Activated CD4-positive, alpha-beta memory T cell treated with anti-CD3 and anti-CD28 coated beads for 36 hours (primary cell): ENCODE data around the gene KCNG1. TPM values are rescaled to one million over a fixed set of nuclear protein-coding genes. Genes with fewer than 3 reads are reported as not detected.
A peak's percentile ranks its signal among the peaks of the same experiment; 100 is the strongest.

Source experiments
- CTCF ChIA-PET: fragments of 350-600 bp; sonication (Branson Sonifier 250); formaldehyde crosslinking; loops from one replicate; lab custom pipeline; 2021; ENCODE audit warnings: antibody characterized with exemption, inconsistent platforms; lab: Charles Lee
- POLR2A ChIA-PET: fragments of 350-600 bp; sonication (Branson Sonifier 250); formaldehyde crosslinking; loops from one replicate; lab custom pipeline; 2021; ENCODE audit warnings: antibody characterized with exemption; lab: Charles Lee
- DNase-seq: peaks from one replicate; pipeline ENCODE4 v3.0.0-alpha.2; 2020
- H3K27ac Mint-ChIP-seq: one replicate; pipeline ENCODE4 v1.8.0; 2021; ENCODE audit warnings: mixed read lengths
- H3K27me3 Mint-ChIP-seq: one replicate; pipeline ENCODE4 v1.8.0; 2021; ENCODE audit warnings: mixed read lengths
- H3K36me3 Mint-ChIP-seq: one replicate; pipeline ENCODE4 v1.8.0; 2021; ENCODE audit warnings: mixed read lengths
- H3K4me1 Mint-ChIP-seq: one replicate; pipeline ENCODE4 v1.8.0; 2021; ENCODE audit warnings: low read depth, mixed read lengths
- H3K4me3 Mint-ChIP-seq: one replicate; pipeline ENCODE4 v1.8.0; 2021; ENCODE audit warnings: mild to moderate bottlenecking, mixed read lengths
- H3K9me3 Mint-ChIP-seq: one replicate; pipeline ENCODE4 v1.8.0; 2021; ENCODE audit warnings: mixed read lengths
- intact Hi-C: fragments of 100-400 bp; cut with micrococcal nuclease; formaldehyde crosslinking; loops from one replicate; pipeline ENCODE4 v1.15.1; 2023
- total RNA-seq, 2 experiments: library from RNA; stranded (reverse); gene quantifications; one replicate each; pipeline ENCODE4 v1.2.3, GENCODE V29; 2021

The KCNG1 gene
- total RNA-seq, 2 experiments from 2014 or later: 1.6 to 2.1 TPM

GRCh38 chr20:50977066-50978021, 45.6 kb downstream of the KCNG1 start:
- no peak for DNase-seq
- Mint-ChIP-seq H3K4me1 (peaks cover 18% of the 10 kb centered on the region), H3K9me3 (no peaks in the 10 kb centered on the region), H3K4me3 (no peak overlapping the region), H3K36me3 (no peaks in the 10 kb centered on the region), H3K27ac (no peak overlapping the region), H3K27me3 (peaks cover 27% of the 10 kb centered on the region)
- intact Hi-C loops: no loop called here
- CTCF ChIA-PET: interaction anchor here (1.0 kb wide), 1 partner anchor 15 kb away, joined by 3 read pairs; no protein-coding TSS in a partner anchor
- POLR2A ChIA-PET: no interaction called here

DNA sequence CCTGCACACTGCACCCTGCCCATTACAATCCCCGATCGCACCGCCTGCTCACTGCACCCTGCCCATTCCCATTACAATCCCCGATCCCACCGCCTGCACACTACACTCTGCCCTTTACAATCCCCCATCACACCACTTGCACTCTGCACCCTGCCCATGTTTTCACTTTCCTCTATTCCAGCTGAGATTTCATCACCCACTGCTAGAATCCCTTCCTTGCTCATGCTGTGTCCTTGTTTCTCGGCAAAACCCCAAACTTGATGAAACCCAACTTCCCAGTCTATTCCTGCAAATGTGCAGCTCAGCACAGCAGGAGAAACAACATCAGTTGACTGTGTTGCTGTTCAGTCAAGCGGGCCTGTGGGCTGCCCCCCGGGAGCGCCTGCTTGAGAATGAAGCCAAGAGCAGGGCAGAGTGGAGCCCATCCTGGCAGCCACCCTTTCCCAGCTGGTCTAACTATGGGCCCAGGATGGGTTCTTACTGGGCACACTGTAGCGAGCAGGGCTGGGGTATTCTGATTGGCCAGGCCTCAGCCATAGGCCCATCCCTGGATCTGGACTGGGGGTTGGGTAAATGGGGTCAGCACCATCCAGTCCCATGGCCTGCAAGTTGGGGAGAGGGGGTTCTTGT, 47.1 kb downstream of the KCNG1 start:
- intact Hi-C loops: no loop called here
- H3K4me3 Mint-ChIP-seq: no peak overlapping the region
- CTCF ChIA-PET: no interaction called here
- H3K9me3 Mint-ChIP-seq: no peaks in the 10 kb centered on the region
- H3K27ac Mint-ChIP-seq: no peak overlapping the region
- H3K36me3 Mint-ChIP-seq: no peaks in the 10 kb centered on the region
- peaks cover 21% of the 10 kb centered on the region for H3K27me3 Mint-ChIP-seq
- no peak for DNase-seq
- H3K4me1 Mint-ChIP-seq: peaks cover 12% of the 10 kb centered on the region
- POLR2A ChIA-PET: no interaction called here

DNA sequence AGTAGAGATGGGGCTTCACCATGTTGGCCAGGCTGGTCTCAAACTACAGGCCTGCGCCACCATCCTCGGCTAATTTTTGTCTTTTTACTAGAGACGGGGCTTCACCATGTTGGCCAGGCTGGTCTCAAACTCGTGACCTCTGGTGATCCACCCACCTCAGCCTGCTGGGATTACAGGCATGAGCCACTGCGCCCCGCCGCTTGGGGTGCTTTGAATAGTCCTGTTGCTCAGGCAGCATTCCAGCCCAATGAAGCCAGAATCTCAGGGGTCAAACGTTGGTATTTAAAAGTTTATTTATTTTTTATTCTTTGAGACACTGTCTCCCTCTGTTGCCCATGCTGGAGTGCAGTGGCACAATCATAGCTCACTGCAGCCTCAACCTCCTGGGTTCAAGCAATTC, 53.0 kb downstream of the KCNG1 start:
- intact Hi-C loops: no loop called here
- POLR2A ChIA-PET: no interaction called here
- Mint-ChIP-seq H3K27me3 (no peaks in the 10 kb centered on the region), H3K36me3 (no peaks in the 10 kb centered on the region), H3K4me1 (no peaks in the 10 kb centered on the region), H3K27ac (no peak overlapping the region), H3K9me3 (no peaks in the 10 kb centered on the region), H3K4me3 (no peak overlapping the region)
- no peak for DNase-seq
- CTCF ChIA-PET: interaction anchor here (1.0 to 1.8 kb wide), 2 partner anchors 11 to 221 kb away, joined by 3 to 7 read pairs; no protein-coding TSS in a partner anchor

GRCh38 chr20:50969435-50969834, 53.5 kb downstream of the KCNG1 start:
- Mint-ChIP-seq H3K4me1 (no peaks in the 10 kb centered on the region), H3K27ac (no peak overlapping the region), H3K9me3 (no peaks in the 10 kb centered on the region), H3K4me3 (no peak overlapping the region), H3K36me3 (no peaks in the 10 kb centered on the region), H3K27me3 (no peaks in the 10 kb centered on the region)
- ChIA-PET CTCF (interaction anchor here (1.0 to 1.8 kb wide), 2 partner anchors 12 to 220 kb away, joined by 3 to 7 read pairs; no protein-coding TSS in a partner anchor), POLR2A (no interaction called here)
- intact Hi-C loops: no loop called here
- no peak for DNase-seq

GRCh38 chr20:50968289-50968688, 54.6 kb downstream of the KCNG1 start:
- no peak for DNase-seq
- Mint-ChIP-seq H3K36me3 (no peaks in the 10 kb centered on the region), H3K4me3 (no peak overlapping the region), H3K27me3 (no peaks in the 10 kb centered on the region), H3K27ac (no peak overlapping the region), H3K4me1 (no peaks in the 10 kb centered on the region), H3K9me3 (no peaks in the 10 kb centered on the region)
- ChIA-PET CTCF (interaction anchor here (1.8 kb wide), 1 partner anchor 13 kb away, joined by 7 read pairs; no protein-coding TSS in a partner anchor), POLR2A (interaction anchor here (1.8 kb wide), 1 partner anchor 10 kb away, joined by 5 read pairs; the partner anchor contains the start of genes DPM1 and MOCS3)
- intact Hi-C loops: no loop called here

DNA sequence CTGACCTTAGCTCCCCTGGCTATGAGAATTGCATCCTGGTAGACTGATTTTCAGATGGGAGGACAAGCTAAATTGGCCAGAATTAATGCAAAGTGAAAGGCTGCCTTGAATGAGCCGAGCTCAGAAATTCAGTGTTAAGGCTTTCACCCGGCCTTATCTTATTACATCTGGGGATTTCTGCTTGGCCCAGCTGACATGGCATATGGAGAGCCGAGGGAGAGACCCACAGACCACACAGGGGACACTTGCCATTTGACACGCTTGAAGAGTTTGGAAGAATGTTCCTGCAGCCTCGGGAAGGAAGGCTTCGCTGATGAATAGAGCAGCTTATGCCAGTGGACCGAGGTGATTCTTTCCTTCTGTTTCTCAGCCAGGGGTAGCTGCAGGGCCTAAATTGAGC, 55.3 kb downstream of the KCNG1 start:
- ChIA-PET CTCF (no interaction called here), POLR2A (interaction anchor here (1.8 kb wide), 1 partner anchor 9 kb away, joined by 5 read pairs; the partner anchor contains the start of genes DPM1 and MOCS3)
- Mint-ChIP-seq H3K36me3 (no peaks in the 10 kb centered on the region), H3K9me3 (no peaks in the 10 kb centered on the region), H3K27me3 (no peaks in the 10 kb centered on the region), H3K4me3 (no peak overlapping the region), H3K4me1 (no peaks in the 10 kb centered on the region), H3K27ac (no peak overlapping the region)
- intact Hi-C loops: no loop called here
- no peak for DNase-seq

DNA sequence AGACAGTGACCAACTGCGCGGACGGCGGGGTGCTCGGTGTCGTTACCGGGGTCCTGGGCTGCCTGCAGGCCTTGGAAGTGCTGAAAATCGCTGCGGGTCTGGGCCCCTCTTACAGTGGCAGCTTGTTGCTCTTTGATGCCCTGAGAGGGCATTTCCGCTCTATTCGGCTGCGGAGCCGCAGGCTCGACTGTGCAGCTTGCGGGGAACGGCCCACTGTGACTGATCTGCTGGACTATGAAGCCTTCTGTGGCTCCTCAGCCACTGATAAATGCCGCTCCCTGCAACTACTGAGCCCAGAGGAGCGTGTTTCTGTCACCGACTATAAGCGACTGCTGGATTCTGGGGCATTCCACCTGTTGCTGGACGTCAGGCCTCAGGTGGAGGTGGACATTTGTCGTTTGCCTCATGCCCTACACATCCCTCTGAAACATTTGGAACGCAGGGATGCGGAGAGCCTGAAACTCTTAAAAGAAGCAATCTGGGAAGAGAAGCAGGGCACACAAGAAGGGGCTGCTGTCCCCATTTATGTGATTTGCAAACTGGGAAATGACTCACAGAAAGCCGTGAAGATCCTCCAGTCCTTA, 63.3 kb downstream of the KCNG1 start:
- intact Hi-C loops: no loop called here
- Mint-ChIP-seq H3K36me3 (peaks cover 15% of the 10 kb centered on the region), H3K27ac (peak overlapping the region; percentile 98), H3K4me3 (peak overlapping the region; percentile 91), H3K27me3 (no peaks in the 10 kb centered on the region), H3K9me3 (no peaks in the 10 kb centered on the region), H3K4me1 (peaks cover 48% of the 10 kb centered on the region)
- ChIA-PET CTCF (interaction anchor here (3.0 to 4.9 kb wide), 2 partner anchors 29 to 165 kb away, joined by 39 read pairs; partner anchors contain the start of genes ADNP and BCAS4), POLR2A (interaction anchor here (0.6 kb wide), 1 partner anchor 105 kb away, joined by 3 read pairs; no protein-coding TSS in a partner anchor)
- no peak for DNase-seq

DNA sequence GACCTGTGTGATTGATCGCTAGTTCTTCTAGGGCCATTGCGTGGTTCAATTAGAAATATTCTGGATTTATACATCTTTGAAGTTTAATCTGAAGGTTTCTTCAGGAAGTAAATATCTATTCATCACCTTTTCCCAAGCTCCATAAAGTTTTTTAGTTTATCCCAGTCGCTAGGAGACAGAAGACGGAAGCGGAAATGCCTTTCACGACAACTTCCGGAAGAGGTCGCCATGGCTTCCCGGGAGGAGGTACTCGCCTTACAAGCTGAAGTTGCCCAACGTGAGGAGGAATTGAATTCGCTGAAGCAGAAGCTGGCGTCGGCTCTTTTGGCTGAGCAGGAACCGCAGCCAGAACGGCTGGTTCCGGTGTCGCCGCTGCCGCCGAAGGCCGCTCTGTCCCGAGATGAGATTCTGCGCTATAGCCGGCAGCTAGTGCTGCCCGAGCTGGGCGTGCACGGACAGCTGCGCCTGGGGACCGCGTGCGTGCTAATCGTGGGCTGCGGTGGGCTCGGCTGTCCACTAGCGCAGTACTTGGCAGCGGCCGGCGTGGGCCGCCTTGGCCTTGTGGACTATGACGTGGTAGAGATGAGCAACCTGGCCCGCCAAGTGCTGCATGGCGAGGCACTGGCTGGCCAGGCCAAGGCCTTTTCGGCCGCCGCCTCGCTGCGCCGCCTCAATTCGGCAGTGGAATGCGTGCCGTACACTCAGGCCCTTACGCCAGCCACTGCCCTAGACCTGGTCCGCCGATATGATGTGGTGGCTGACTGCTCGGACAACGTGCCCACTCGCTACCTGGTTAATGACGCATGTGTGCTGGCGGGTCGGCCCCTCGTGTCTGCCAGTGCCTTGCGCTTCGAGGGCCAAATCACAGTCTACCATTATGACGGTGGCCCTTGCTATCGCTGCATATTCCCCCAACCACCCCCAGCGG, 64.0 kb downstream of the KCNG1 start, which contains the start of gene MOCS3:
MOCS3 (plus strand) TSS at position 204 of the 928 bp plus-strand sequence; CDS start at position 229, 25 bp downstream.
- ChIA-PET POLR2A (interaction anchor here (0.7 to 2.8 kb wide), 14 partner anchors 9 to 583 kb away, joined by 3 to 62 read pairs (median 4); partner anchors contain the start of genes ADNP, BCAS4 and NFATC2), CTCF (interaction anchor here (0.8 to 4.9 kb wide), 10 partner anchors 11 to 228 kb away, joined by 3 to 39 read pairs (median 4); partner anchors contain the start of genes ADNP, BCAS4 and PARD6B)
- H3K36me3 Mint-ChIP-seq: peaks cover 15% of the 10 kb centered on the region
- DNase-seq: peak; percentile 87
- intact Hi-C loops: loop anchor here (1.0 kb wide), 2 partner anchors 28 to 141 kb away; partner anchors contain the start of gene ADNP
- peak within 1 kb of the TSS; percentile 91 for H3K4me3 Mint-ChIP-seq
- peaks cover 50% of the 10 kb centered on the region for H3K4me1 Mint-ChIP-seq
- no peaks in the 10 kb centered on the region for H3K27me3 Mint-ChIP-seq
- no peaks in the 10 kb centered on the region for H3K9me3 Mint-ChIP-seq
- peak within 1 kb of the TSS; percentile 98 for H3K27ac Mint-ChIP-seq

- H3K4me3 Mint-ChIP-seq: peak within 1 kb of the TSS; percentile 91
- peaks cover 57% of the 10 kb centered on the region for H3K4me1 Mint-ChIP-seq
Observed at GRCh38 chr20:50957798-50958614, 64.9 kb downstream of the KCNG1 start, which contains the start of gene DPM1. TSS of gene DPM1 (minus strand) at chr20:50958532. CDS start at chr20:50958523, 9 bp downstream.

More at GRCh38 chr20:50957798-50958614, 64.9 kb downstream of the KCNG1 start, which contains the start of gene DPM1:
- DNase-seq: peak; percentile 91
- H3K27me3 Mint-ChIP-seq: no peaks in the 10 kb centered on the region
- peak within 1 kb of the TSS; percentile 98 for H3K27ac Mint-ChIP-seq
- ChIA-PET CTCF (interaction anchor here (0.8 to 4.9 kb wide), 11 partner anchors 10 to 227 kb away, joined by 3 to 39 read pairs (median 4); partner anchors contain the start of genes ADNP, BCAS4 and PARD6B), POLR2A (interaction anchor here (0.6 to 2.8 kb wide), 15 partner anchors 8 to 584 kb away, joined by 3 to 62 read pairs (median 3); partner anchors contain the start of genes ADNP, BCAS4 and NFATC2)
- intact Hi-C loops: loop anchor here (1.0 kb wide), 2 partner anchors 27 to 140 kb away; partner anchors contain the start of gene ADNP
- H3K36me3 Mint-ChIP-seq: peaks cover 18% of the 10 kb centered on the region
- no peaks in the 10 kb centered on the region for H3K9me3 Mint-ChIP-seq
